ENCODE data around the gene BCKDK. TPM values are rescaled to one million over a fixed set of nuclear protein-coding genes. Genes with fewer than 3 reads are reported as not detected.

The BCKDK gene
- total RNA-seq, 1 donor from 2014 or later: 38.8 TPM

DNA sequence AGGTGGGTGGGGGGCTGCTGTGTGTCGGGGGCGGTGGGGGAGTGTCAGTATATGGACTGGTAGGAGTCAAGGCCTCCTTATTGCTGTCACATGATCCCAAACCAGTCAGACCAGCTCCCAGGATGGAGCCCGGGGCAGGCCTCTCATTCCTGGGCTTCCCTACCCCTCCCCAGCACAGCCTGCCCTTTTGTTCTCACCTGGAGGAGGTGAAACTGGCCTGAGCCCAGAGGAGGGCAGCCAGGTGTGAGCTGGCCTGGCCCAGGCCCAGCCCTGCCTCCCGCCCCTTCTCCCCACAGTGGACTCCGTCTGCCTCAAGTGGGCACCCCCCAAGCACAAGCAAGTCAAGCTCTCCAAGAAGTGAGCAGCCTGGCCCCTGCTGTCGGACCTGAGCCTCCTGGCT, 22.7 kb downstream of the BCKDK start:
- no peak for DNase-seq (ENCODE audit: extremely low spot score, unreplicated experiment)
- Mint-ChIP-seq H3K9me3 (ENCODE audit: unreplicated experiment) (no peaks in the 10 kb centered on the region), H3K27ac (ENCODE audit: unreplicated experiment) (no peak overlapping the region), H3K36me3 (ENCODE audit: unreplicated experiment) (peaks cover 7% of the 10 kb centered on the region), H3K4me1 (ENCODE audit: unreplicated experiment) (peaks cover 4% of the 10 kb centered on the region), H3K4me3 (ENCODE audit: unreplicated experiment) (no peak overlapping the region), H3K27me3 (ENCODE audit: unreplicated experiment) (no peaks in the 10 kb centered on the region)
- no peak for TF ChIP-seq CTCF (IDR thresholded peaks at IDR 0.05)

DNA sequence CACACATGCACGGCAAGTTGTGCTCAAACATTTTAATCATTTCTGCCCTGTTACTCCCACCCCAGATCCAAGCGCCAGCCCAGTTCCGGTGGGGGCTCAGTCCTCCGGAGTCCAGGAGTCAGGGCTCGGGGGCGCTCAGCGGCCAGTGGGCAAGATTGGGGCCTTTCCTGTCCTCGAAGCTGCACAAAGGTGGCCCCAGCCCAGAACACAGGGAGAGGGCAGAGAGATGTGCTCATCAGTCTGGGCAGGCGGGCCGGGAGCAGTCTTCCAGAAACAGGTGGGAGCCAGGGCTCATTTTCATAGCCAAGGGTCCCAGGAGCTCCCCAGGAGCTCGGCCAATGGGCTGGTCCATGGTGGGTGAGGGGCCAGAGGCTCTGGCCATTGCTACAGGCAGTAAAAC, 23.2 kb downstream of the BCKDK start:
- Mint-ChIP-seq H3K4me1 (ENCODE audit: unreplicated experiment) (peaks cover 4% of the 10 kb centered on the region), H3K9me3 (ENCODE audit: unreplicated experiment) (no peaks in the 10 kb centered on the region), H3K27me3 (ENCODE audit: unreplicated experiment) (no peaks in the 10 kb centered on the region), H3K36me3 (ENCODE audit: unreplicated experiment) (peaks cover 7% of the 10 kb centered on the region), H3K4me3 (ENCODE audit: unreplicated experiment) (no peak overlapping the region), H3K27ac (ENCODE audit: unreplicated experiment) (no peak overlapping the region)
- TF ChIP-seq CTCF (IDR thresholded peaks at IDR 0.05): no peak
- DNase-seq (ENCODE audit: extremely low spot score, unreplicated experiment): no peak

- peaks cover 4% of the 10 kb centered on the region for H3K4me1 Mint-ChIP-seq (ENCODE audit: unreplicated experiment)
- H3K9me3 Mint-ChIP-seq (ENCODE audit: unreplicated experiment): no peaks in the 10 kb centered on the region
- no peak for DNase-seq (ENCODE audit: extremely low spot score, unreplicated experiment)
- no peaks in the 10 kb centered on the region for H3K27me3 Mint-ChIP-seq (ENCODE audit: unreplicated experiment)
- H3K36me3 Mint-ChIP-seq (ENCODE audit: unreplicated experiment): peaks cover 7% of the 10 kb centered on the region
- H3K4me3 Mint-ChIP-seq (ENCODE audit: unreplicated experiment): no peak overlapping the region
- no peak for TF ChIP-seq CTCF (IDR thresholded peaks at IDR 0.05)
- H3K27ac Mint-ChIP-seq (ENCODE audit: unreplicated experiment): no peak overlapping the region
Observed at GRCh38 chr16:31131841-31132271, 23.7 kb downstream of the BCKDK start.

- no peak overlapping the region for H3K4me3 Mint-ChIP-seq (ENCODE audit: unreplicated experiment)
- H3K27me3 Mint-ChIP-seq (ENCODE audit: unreplicated experiment): no peaks in the 10 kb centered on the region
- H3K27ac Mint-ChIP-seq (ENCODE audit: unreplicated experiment): no peak overlapping the region
- H3K9me3 Mint-ChIP-seq (ENCODE audit: unreplicated experiment): no peaks in the 10 kb centered on the region
- H3K36me3 Mint-ChIP-seq (ENCODE audit: unreplicated experiment): peaks cover 7% of the 10 kb centered on the region
- peaks cover 4% of the 10 kb centered on the region for H3K4me1 Mint-ChIP-seq (ENCODE audit: unreplicated experiment)
- DNase-seq (ENCODE audit: extremely low spot score, unreplicated experiment): no peak
- no peak for TF ChIP-seq CTCF (IDR thresholded peaks at IDR 0.05)
Observed at GRCh38 chr16:31132303-31132979, 24.3 kb downstream of the BCKDK start.

- Mint-ChIP-seq H3K4me3 (ENCODE audit: unreplicated experiment) (no peak overlapping the region), H3K9me3 (ENCODE audit: unreplicated experiment) (no peaks in the 10 kb centered on the region), H3K36me3 (ENCODE audit: unreplicated experiment) (peaks cover 2% of the 10 kb centered on the region), H3K27me3 (ENCODE audit: unreplicated experiment) (no peaks in the 10 kb centered on the region), H3K4me1 (ENCODE audit: unreplicated experiment) (peaks cover 4% of the 10 kb centered on the region), H3K27ac (ENCODE audit: unreplicated experiment) (no peak overlapping the region)
- DNase-seq (ENCODE audit: extremely low spot score, unreplicated experiment): no peak
- no peak for TF ChIP-seq CTCF (IDR thresholded peaks at IDR 0.05)
Observed at GRCh38 chr16:31133046-31133501, 24.9 kb downstream of the BCKDK start.

Data from osteocyte (in vitro differentiated cells).